ENCODE measurements around the gene PPP1R26. TPM values are rescaled to one million over a fixed set of nuclear protein-coding genes. Genes with fewer than 3 reads are reported as not detected.

Gene PPP1R26
- total RNA-seq, 1 donor from 2014 or later, result 20.9 TPM

- DNase-seq, result no peak
- no peaks in the 10 kb centered on the region for H3K36me3 ChIP-seq
Observed at GRCh38 chr9:135515083-135515951, 35.7 kb downstream of the PPP1R26 start.

GRCh38 chr9:135516132-135516860, 36.7 kb downstream of the PPP1R26 start:
- intact Hi-C loops (cut with micrococcal nuclease), result no loop called here
- H3K36me3 ChIP-seq, result no peaks in the 10 kb centered on the region
- no peak for DNase-seq
- no peaks in the 10 kb centered on the region for H3K9me3 ChIP-seq (replicated peaks)
- no peak for TF ChIP-seq CTCF (IDR thresholded peaks at IDR 0.05; ENCODE audit: borderline replicate concordance)
- H3K4me3 ChIP-seq, result no peak overlapping the region
- H3K4me1 ChIP-seq, result no peaks in the 10 kb centered on the region
- H3K27ac ChIP-seq (replicated peaks), result no peak overlapping the region
- H3K27me3 ChIP-seq (ENCODE audit: low read depth), result peaks cover 20% of the 10 kb centered on the region

More at GRCh38 chr9:135515083-135515951, 35.7 kb downstream of the PPP1R26 start:
- Histone ChIP-seq H3K4me1 (no peaks in the 10 kb centered on the region), H3K4me3 (no peak overlapping the region), H3K27ac (replicated peaks) (no peak overlapping the region), H3K27me3 (ENCODE audit: low read depth) (peaks cover 15% of the 10 kb centered on the region), H3K9me3 (replicated peaks) (peaks cover 1% of the 10 kb centered on the region)
- TF ChIP-seq CTCF (IDR thresholded peaks at IDR 0.05; ENCODE audit: borderline replicate concordance), result no peak
- intact Hi-C loops (cut with micrococcal nuclease), result no loop called here

- no peaks in the 10 kb centered on the region for H3K9me3 ChIP-seq (replicated peaks)
- no peak overlapping the region for H3K4me3 ChIP-seq
- peaks cover 31% of the 10 kb centered on the region for H3K27me3 ChIP-seq (ENCODE audit: low read depth)
- no peak for DNase-seq
- intact Hi-C loops (cut with micrococcal nuclease), result no loop called here
- H3K27ac ChIP-seq (replicated peaks), result no peak overlapping the region
- no peaks in the 10 kb centered on the region for H3K4me1 ChIP-seq
- TF ChIP-seq CTCF (IDR thresholded peaks at IDR 0.05; ENCODE audit: borderline replicate concordance), result no peak
- H3K36me3 ChIP-seq, result no peaks in the 10 kb centered on the region
Observed at GRCh38 chr9:135517407-135517822, 37.8 kb downstream of the PPP1R26 start.

- H3K4me1 ChIP-seq, result no peaks in the 10 kb centered on the region
- no peak overlapping the region for H3K27ac ChIP-seq (replicated peaks)
- no peaks in the 10 kb centered on the region for H3K9me3 ChIP-seq (replicated peaks)
- no peak for DNase-seq
- no peaks in the 10 kb centered on the region for H3K36me3 ChIP-seq
- peaks cover 51% of the 10 kb centered on the region for H3K27me3 ChIP-seq (ENCODE audit: low read depth)
- intact Hi-C loops (cut with micrococcal nuclease), result no loop called here
- no peak overlapping the region for H3K4me3 ChIP-seq
- no peak for TF ChIP-seq CTCF (IDR thresholded peaks at IDR 0.05; ENCODE audit: borderline replicate concordance)
Observed at GRCh38 chr9:135519179-135519971, 39.8 kb downstream of the PPP1R26 start.

- intact Hi-C loops (cut with micrococcal nuclease), result no loop called here
- Histone ChIP-seq H3K4me3 (no peak within 1 kb of the TSS), H3K27me3 (ENCODE audit: low read depth) (peaks cover 50% of the 10 kb centered on the region), H3K4me1 (no peaks in the 10 kb centered on the region), H3K36me3 (no peaks in the 10 kb centered on the region), H3K27ac (replicated peaks) (no peak within 1 kb of the TSS), H3K9me3 (replicated peaks) (no peaks in the 10 kb centered on the region)
- DNase-seq, result no peak
- TF ChIP-seq CTCF (IDR thresholded peaks at IDR 0.05; ENCODE audit: borderline replicate concordance), result no peak
Observed at GRCh38 chr9:135520916-135521607, 41.5 kb downstream of the PPP1R26 start, which contains the start of gene LCN1. Gene LCN1, plus strand, starts transcription at chr9:135521440. Its CDS starts 58 bp downstream, at chr9:135521498.

Measured in left ventricle myocardium inferior (tissue), 1 donor.